ENCODE results near the gene ANAPC1.
"Not testable (repeated sequence)": the region's sequence is repeated elsewhere in the genome, so short reads cannot be mapped to it uniquely, and the experiment has no call there.

Gene ANAPC1

DNA sequence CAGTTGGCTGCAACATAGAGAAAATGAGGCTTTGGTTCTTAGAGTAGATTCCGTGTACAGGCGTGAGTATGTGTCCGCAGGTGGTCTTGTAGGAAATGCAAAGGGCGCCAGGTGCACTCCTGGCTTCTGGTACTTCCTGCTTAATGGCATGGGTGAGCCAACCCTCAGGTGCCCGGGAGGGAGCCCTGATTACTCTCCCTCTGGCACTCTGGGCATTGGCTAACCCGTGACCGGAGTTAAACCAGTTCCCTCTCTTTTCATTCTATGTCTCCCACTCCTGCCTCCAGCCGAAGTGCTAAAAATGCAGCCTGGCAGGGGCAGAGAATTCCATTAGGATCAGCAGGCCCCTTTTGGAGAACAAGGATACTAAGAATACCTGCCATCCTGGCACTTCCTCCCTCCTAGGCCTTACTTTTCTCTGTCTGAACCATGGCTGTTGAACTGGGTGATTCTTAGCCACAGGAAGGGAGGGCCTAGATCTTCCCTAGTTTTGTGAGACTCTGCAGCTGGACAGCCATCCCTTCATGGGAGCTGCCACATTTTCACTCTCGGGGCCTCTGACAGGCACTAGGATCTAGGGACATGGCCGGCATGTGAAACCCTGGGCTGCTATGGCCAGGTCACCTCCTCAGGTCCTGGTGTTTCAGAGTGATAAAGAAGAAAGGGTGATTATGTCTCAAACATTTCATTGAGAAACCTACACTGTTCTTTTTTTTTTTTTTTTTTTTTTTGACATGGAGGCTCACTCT lies 20.9 kb upstream of the ANAPC1 start:
- no peak for DNase-seq (ENCODE audit: low read depth, low spot score)
- H3K27ac ChIP-seq, result no peak overlapping the region

DNA sequence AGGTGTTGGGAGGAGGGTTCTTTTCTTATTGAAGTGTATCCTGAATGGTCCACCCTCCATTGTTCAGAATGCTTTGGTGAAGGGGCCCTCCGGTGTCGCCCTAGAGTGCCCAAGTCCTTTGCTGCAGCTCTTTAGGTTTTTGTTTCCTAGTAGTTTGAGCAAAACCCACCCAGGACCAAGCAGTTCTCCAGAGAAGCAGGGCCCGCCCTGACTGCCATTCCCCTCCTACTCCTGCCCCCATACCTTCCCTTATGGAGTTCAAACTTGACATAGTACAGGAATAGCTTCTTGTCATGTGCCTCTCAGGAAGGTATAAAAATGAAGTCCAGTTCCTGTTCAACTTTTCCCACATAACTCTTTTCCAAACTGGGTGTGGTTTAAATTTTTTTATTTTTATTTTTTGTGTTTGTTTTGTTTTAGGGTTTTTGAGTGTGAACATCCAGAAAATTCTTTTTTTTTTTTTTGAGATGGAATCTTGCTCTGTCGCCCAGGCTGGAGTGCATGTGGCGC lies 20.0 kb upstream of the ANAPC1 start:
- no peak for DNase-seq (ENCODE audit: low read depth, low spot score)
- no peak overlapping the region for H3K27ac ChIP-seq

DNA sequence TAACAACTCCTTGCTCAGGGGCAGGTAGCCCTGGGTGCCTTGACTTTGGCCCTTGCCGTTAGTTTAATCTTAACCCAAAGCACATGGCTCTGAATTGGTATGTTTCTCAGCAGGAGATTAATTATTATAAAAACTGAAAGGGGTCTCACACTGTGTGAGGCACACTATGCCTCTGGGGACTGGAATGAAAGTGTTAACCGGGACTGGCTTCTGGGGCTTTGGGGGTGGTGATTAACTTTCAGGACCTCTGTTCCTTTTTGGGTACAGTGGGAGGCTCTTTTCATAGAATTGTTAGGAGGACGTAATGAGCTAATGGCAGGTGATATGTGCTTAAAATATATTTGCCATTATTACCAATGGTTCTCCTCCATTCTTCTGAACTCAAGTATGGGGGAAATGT lies 19.5 kb upstream of the ANAPC1 start:
- DNase-seq (ENCODE audit: low read depth, low spot score), result no peak
- H3K27ac ChIP-seq, result no peak overlapping the region

DNA sequence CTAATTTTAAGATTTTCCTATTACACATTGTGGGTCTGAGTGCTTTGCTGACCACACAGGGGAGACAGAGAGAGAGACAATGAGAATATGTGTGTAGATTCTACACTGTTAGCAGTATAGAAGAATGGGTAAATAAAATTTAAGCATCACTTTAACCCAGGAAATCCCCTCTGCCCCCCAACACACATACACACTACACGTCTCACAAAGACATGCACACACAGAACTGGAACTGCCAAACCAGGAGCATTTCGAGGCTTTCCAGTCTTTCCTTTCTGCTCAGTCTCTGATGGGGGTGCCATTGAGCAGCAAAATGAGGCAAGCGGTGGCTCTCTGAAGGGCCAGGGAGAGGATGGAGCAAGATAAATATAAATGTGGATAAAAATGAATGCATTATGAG lies 16.9 kb upstream of the ANAPC1 start:
- no peak overlapping the region for H3K27ac ChIP-seq
- DNase-seq (ENCODE audit: low read depth, low spot score), result no peak

DNA sequence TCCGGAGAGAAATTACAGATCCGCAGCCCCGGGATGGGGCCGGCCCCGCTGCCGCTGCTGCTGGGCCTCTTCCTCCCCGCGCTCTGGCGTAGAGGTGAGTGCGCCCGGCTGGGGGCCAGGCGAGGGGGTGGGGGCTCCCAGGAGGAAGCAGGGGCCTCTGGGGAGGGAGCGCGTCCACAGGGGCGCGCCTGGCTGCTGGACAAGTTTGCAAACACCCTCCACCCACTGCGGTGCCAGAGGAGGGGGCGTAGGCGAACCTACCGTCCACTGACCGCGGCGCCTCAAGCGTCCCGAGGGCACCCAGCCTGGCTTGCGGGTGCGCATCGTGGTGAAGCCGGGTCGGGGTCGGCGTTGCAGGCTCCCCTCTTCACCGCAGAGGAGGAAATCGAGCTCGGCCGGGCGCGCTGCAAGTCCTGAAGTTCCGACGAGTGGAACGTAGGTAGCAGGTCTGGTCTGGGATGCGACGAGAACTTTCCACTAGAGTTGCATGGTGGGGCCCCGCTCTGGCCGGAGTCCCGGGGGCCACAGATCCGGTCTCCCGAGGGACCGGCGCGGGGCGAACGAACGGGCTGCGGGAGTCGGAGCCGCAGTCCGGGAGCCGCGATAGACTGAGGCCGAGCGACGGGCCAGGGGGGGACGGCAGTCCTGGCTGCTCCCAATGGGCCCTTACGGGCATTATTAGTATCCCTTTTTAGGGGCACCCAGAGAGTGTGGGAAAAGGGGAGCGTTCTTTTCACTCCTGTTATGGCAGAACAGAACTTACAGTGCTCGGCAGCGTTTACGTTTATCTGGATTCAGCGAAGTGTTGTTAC lies 14.9 kb upstream of the ANAPC1 start:
- DNase-seq (ENCODE audit: low read depth, low spot score), result no peak
- H3K27ac ChIP-seq, result no peak overlapping the region

DNA sequence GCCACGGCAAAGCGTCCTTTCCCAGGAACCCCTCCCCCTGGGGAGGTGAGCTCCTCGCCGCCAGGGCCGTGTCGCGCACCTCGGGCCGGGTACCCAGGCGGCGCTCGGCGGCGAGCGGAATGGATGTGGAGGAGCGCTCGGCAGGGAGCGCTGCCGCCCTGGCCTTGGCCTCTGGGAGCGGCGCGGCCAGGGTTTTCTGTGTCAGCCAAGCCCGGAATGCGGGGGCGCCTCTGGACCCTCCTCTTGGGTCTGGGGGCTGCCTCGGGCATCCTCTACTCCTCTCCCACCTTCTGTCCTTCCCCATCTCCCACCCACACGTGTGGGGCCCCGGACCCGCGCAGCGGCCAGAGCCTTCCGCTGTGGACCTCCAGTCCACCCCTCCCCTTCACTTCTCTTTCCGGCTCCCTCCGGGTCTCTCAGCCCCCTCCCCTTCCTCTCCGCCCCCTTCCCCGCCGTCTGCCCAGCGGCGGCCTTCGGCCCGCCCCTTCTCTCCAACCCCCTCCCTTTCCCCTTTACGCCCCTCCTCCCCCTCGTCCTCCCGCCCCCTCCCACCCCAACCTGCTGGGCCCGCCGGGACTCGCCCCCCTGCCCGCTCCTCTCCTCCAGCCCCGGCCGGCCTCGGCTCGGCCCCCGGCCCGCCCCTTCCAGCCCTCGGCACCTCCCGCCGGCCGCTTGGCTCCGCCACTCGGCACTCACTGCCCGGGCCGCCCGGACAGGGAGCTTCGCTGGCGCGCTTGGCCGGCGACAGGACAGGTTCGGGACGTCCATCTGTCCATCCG lies 14.1 kb upstream of the ANAPC1 start, which contains the start of gene MERTK:
Gene MERTK, plus strand, starts transcription at position 684 of the 779 bp plus-strand sequence. CDS start 129 bp downstream, outside the sequence.
- no peak within 1 kb of the TSS for H3K27ac ChIP-seq

DNA sequence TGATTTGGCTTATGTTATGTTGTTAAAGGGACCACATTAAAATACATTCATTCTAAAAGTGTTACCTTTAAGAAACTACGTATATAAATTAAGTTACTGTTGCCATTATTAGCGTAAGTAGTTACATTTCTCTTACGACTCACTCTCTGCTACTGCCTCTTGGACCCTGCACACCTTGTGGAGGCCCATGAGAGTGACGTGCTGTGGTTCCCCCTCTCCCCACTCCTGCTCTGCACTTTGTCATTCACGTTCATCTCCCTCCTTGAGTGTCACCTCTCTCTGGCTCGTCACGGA lies 13.6 kb upstream of the ANAPC1 start:
- H3K27ac ChIP-seq, result no peak overlapping the region
- no peak for DNase-seq (ENCODE audit: low read depth, low spot score)

More for the DNA sequence above, 14.1 kb upstream of the ANAPC1 start, which contains the start of gene MERTK:
- no peak for DNase-seq (ENCODE audit: low read depth, low spot score)

DNA sequence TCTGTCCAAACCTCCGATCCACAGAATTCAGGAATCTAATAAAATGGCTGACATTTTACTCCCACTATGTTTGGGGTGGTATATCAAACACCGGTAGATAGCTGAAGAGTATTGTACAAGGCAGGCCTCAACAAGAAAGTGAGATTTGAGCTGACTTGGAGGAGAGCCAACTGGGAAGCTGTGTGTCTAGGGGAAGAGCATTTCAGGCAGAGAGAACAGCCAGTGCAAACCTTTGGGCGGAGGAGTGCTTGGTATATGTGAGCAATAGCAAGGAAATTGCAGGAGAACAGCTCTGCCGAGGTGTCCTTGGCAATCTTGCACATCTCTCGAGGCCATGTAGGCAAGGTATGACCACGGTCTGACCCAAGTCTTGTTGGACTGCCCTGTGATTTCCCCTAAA lies 12.6 kb upstream of the ANAPC1 start:
- H3K27ac ChIP-seq, result no peak overlapping the region

DNA sequence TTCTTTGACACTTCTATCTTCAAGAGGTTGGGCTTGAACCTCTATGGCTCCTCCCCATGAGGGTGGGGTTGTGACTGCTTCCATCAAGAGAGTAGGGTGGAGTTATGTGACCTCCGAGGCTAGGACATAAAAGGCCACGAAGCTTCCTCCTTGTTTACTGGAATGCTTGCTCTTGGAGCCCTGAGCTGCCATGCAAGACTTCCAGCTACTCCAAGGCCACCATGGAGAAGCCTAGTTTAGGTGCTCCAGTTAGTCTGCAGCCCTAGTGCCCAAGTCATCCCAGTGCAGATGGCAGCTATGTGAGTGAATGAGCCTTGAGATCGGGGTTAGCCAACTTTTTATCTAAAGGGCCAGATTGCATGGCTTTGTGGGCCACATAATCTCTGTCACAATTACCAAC lies 12.0 kb upstream of the ANAPC1 start:
- H3K27ac ChIP-seq, result no peak overlapping the region
- no peak for DNase-seq (ENCODE audit: low read depth, low spot score)

More for the DNA sequence above, 12.6 kb upstream of the ANAPC1 start:
- no peak for DNase-seq (ENCODE audit: low read depth, low spot score)

DNA sequence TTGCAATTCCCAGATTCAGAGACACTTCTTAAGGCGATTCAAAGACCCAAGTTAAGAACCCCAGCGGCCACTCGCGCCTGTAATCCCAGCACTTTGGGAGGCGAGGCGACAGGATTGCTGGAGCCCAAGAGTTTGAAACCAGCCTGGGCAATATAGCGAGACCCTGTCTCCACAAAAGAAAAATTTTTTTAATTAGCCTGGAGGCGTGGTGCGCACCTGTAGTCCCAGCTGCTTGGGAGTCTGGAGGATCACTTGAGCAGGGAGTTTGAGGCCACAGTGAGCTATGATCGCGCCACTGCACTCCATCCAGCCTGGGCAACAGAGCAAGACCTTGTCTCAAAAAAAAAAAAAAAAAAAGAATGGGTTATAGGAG lies 585 bp upstream of the ANAPC1 start:
- H3K27ac ChIP-seq, result peak overlapping the region; percentile 63
- no peak for DNase-seq (ENCODE audit: low read depth, low spot score)

DNA sequence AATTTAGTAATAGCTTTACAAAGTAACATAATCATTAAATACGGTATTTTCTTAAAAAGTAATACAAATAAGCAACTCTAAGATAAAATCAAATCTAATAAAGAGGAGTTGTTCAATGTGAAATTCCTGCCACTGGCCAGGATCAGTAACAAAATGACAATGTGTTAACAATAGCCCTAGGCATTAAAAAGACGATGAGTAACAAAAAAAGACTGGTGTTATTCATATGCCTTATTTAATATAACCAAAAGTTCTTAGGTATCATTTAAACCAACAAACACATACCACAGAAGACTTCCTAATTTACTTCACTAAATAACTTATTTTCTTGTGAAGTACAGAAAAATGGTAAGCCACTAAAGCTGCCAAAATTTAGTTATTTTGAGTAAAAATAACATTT lies 11.2 kb downstream of the ANAPC1 start:
- H3K27ac ChIP-seq; DNase-seq (ENCODE audit: low read depth, low spot score): not testable (repeated sequence)

DNA sequence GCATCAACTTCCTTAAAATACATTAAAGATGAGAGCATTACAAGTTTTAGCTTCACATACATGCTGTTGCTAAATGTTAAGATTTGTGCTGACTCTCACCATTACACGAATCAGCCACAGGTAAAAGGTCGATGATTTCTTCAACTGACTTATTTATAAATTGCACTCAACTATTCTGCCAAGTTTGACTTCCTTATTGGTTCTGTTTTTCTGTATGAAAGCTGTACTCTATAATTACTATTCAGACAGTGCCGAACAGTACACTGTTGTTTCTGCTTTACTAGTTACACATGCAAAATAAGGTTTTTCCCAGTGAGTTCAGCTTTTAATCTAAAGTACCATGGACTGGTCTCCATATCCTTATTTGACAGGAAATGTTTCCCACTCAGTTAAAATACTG lies 18.9 kb downstream of the ANAPC1 start:
- not testable (repeated sequence) for DNase-seq (ENCODE audit: low read depth, low spot score); H3K27ac ChIP-seq

DNA sequence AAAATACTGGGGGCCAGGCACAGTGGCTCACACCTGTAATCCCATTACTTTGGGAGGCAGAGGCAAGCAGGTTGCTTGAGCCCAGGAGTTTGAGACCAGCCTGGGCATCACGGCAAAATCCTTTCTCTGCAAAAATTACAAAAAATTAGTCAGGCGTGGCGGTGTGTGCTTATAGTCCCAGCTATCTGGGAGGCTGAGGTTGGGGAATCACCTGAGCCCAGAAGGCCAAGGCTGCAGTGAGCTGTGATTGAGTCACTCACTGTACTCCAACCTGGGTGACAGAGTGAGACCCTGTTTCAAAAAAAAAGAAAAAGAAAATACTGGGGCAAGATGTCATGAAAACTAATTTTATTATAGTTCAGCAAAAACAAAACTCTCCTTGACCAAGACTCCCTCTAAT lies 24.0 kb downstream of the ANAPC1 start:
- not testable (repeated sequence) for DNase-seq (ENCODE audit: low read depth, low spot score); H3K27ac ChIP-seq

DNA sequence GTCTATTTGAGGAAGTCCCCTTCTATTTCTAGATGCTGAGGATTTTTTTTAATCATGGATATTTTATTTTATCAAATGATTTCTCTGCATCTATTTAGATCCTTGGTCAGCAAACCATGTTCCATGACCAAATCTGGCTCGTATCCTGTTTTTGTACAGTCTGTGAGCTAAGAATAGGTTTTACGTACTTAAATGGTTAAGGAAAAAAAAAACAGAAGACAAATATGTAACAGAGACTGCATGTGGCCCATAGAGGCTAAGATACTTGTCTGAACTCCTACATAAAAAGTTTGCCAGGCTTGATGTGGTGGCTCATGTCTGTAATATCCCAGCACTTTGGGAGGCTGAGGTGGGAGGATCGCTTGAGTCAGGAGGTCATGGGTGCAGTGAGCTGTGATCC lies 31.4 kb downstream of the ANAPC1 start:
- not testable (repeated sequence) for H3K27ac ChIP-seq; DNase-seq (ENCODE audit: low read depth, low spot score)

DNA sequence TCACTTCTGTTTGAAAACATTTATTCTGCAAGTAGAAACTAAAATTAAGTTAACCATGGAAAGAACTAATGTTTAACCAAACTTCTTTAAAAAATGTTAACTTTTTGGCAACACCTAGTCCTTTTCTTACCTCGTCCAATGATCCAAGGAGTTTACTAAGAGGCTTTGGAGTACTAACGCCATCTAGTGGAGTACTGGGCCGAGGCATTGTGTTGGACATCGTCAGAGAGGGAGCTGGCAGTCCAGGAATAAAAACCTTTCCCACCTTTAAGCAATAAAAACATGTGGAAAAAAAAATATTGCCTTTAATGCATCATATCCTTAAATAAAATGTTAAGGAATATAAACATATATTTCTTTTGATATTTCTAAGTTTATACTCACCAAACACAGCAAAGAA lies 33.3 kb downstream of the ANAPC1 start:
- not testable (repeated sequence) for DNase-seq (ENCODE audit: low read depth, low spot score); H3K27ac ChIP-seq

DNA sequence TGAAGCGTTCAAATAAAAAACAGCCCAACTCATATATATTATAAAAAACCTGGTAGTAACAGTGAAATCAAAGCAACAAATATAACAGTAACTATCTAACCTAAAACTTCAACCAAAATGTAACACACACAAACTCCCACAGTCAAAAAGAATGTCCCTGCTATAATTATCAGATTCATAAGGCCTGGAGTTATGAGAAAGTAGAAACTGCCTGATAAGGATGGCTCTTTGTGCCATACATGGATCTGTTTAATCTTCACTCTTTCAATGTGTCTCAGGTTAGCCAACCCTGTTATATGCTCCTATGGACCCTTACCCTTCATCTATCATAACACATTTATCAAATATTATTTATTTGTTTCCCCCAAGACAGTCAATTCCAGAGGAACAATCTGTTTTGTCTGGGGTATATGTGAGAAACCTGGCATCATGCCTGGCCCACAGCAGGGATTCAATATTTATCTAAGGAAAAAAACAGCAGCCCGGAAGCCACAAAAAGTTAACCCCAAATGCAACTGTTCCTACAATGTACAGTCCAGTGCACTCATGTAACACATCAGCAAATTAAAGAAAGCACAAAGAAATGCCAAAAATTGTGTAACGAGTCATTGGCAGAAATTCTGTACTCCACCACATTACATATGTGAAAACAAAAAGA lies 44.2 kb downstream of the ANAPC1 start:
- H3K27ac ChIP-seq; DNase-seq (ENCODE audit: low read depth, low spot score): not testable (repeated sequence)

DNA sequence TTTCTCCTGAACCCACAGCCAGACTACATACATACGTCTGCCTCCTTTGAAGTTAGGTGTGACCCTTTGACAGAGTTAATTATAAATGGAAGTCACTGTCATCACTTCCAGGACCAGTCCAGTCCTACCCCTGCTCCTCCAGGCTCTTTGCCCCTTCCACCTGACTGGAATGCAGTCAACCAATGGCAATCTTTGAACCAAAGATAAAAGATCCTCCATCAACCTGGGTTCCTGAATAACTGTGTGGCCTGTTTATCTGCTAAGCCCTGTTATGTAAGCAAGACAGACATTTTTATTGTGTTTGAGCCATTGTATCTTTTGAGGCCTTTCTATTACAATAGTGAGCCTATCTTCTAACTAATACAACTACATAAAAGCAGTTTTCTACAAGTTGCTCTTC lies 45.0 kb downstream of the ANAPC1 start:
- DNase-seq (ENCODE audit: low read depth, low spot score); H3K27ac ChIP-seq: not testable (repeated sequence)

DNA sequence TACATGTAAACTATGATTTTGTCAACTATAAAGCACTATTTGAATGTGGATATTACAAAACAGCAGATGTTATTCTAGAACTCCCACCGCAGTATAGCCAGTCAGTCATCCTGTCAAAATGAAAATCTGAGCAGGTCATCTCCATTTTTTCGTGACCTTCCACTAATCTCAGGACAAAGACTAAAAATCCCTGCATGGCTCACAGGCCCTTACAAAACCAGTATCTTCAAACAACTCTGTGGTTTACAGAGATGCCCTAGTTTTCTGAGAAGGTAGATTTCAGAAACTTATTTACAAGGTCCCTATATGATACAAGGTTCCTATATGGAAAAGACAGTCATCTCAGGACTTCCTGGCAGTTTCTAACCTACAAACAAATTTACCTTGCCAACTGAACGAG lies 49.8 kb downstream of the ANAPC1 start:
- not testable (repeated sequence) for DNase-seq (ENCODE audit: low read depth, low spot score); H3K27ac ChIP-seq

DNA sequence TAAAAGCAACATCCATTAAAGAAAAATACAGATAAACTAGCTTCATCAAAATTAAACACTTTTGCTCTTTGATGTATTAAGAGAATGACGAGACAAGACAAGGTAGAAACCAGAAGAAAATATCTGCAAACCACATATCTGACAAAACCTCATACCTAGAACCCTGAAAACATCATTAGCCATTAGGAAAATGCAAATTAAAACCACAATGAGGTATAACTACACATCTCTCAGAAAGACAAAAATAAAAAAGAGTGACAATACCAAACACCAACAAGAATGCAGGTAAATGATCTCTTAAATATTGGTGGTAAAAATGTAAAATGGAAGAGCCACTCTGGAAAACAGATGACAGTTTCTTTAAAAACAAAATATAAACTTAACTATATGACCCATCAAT lies 53.5 kb downstream of the ANAPC1 start:
- not testable (repeated sequence) for DNase-seq (ENCODE audit: low read depth, low spot score)

DNA sequence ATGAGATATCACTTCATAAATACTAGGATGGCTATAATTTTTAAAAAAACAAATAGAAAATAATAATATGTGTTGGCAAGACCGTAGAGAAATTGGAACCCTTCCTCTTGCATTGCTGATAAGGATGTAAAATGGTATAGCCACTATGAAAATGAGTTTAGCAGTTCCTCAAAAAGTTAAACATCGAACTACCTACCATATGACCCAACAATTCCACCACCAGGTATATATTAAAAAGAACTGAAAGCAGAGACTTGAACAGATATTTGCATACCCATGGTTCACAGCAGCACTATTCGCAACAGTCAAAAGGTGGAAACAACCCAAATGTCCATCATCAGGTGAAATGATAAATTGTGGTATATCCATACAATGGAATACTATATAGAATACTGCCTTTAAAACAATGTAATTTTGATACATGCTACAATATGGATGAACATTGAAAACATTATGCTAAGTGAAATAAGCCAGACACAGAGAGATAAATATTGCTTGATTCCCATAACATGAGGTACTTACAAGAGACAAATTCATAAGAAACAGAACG lies 55.7 kb downstream of the ANAPC1 start:
- not testable (repeated sequence) for DNase-seq (ENCODE audit: low read depth, low spot score); H3K27ac ChIP-seq

More for the DNA sequence above, 53.5 kb downstream of the ANAPC1 start:
- not testable (repeated sequence) for H3K27ac ChIP-seq

Data from epithelial cell of prostate (primary cell).